Ovary (tissue), 9 donors: ENCODE measurements around the gene KRTAP4-11. TPM values are rescaled to one million over a fixed set of nuclear protein-coding genes. Genes with fewer than 3 reads are reported as not detected.
"Not testable (repeated sequence)": the region's sequence is repeated elsewhere in the genome, so short reads cannot be mapped to it uniquely, and the experiment has no call there.

ENCODE experiments used
- DNase-seq, 5 donors: peaks; one replicate each; pipeline ENCODE4 v3.0.0-alpha.2; 2019 to 2020
- H3K27ac ChIP-seq, 2 donors: fragments of 200-600 bp; one replicate each; pipeline versions ENCODE4 v1.5.1 to v1.8.0; 2019 to 2022
- H3K27me3 ChIP-seq: fragments of 200-600 bp; one replicate; pipeline ENCODE4 v1.8.0; 2022
- H3K36me3 ChIP-seq: fragments of 200-600 bp; sonication (generic); one replicate; pipeline ENCODE4 v1.5.1; 2019
- H3K4me1 ChIP-seq: one replicate; pipeline ENCODE4 v1.8.1; 2013; ENCODE audit warnings: mild to moderate bottlenecking, moderate library complexity; ENCODE audit not compliant: insufficient read depth
- H3K4me3 ChIP-seq: fragments of 200-600 bp; sonication (generic); one replicate; pipeline ENCODE4 v1.5.1; 2017
- H3K9me3 ChIP-seq, 2 donors: fragments of 200-600 bp in 1 of 2; sonication (generic) in 1 of 2; one replicate each; pipeline versions ENCODE4 v1.5.1 to v1.8.1; 2013 to 2019; ENCODE audit warnings: mild to moderate bottlenecking in 1 of 2, moderate library complexity in 1 of 2
- EP300 ChIP-seq: sonication (generic); formaldehyde crosslinking; IDR thresholded peaks from one replicate; pipeline ENCODE4 v1.6.1; 2017; ENCODE audit warnings: antibody characterized with exemption
- POLR2A ChIP-seq: fragments of 450-650 bp; IDR thresholded peaks from one replicate; pipeline ENCODE4 v1.6.1; 2017; ENCODE audit warnings: antibody characterized with exemption, mild to moderate bottlenecking, moderate library complexity
- WGBS, 3 donors: extraction: QIAGEN DNeasy Blood & Tissue Kit in 1 of 3; methylation state at CpG; one replicate each; pipeline versions ENCODE4 v1.1.5 to v1.1.7; 2013 to 2017; 5-methylcytosine and 5-hydroxymethylcytosine counted together
- intact Hi-C, 4 donors: fragments of 100-400 bp; cut with DNase I; formaldehyde crosslinking; loops; one replicate each; pipeline versions ENCODE4 v1.11.0 to v1.15.1; 2022 to 2023
- polyA plus RNA-seq, 2 donors: library from polyadenylated mRNA; stranded (reverse); fragments of 200-250 nt in 1 of 2; fragments of 350-450 nt in 1 of 2; fragmentation: Illumina TruSeq in 1 of 2; extraction: RNeasy Lipid Tissue Mini Kit (QIAGEN cat#74804) in 1 of 2; gene quantifications; one replicate each; pipeline ENCODE4 v1.2.3, GENCODE V29; 2013 to 2014
- total RNA-seq, 7 donors: library from RNA; depleted of rRNA in 2 of 7; stranded (reverse); fragments of >200 nt in 2 of 7; fragmentation: NEBNext Ultra II Directional in 3 of 7; extraction: Animal tissue kit (Norgen Biotek cat#: 25700) in 3 of 7; gene quantifications; one replicate each; pipeline versions ENCODE4 v1.1.0 to v1.2.4, GENCODE V29; 2016 to 2023
- TF ChIP-seq, protein P1 (sequence below), 3 donors: fragments of 450-650 bp in 2 of 3; fragments of 200-600 bp in 1 of 3; IDR thresholded peaks; one replicate each; pipeline versions ENCODE4 v1.5.1 to v1.8.0; 2016 to 2022; ENCODE audit warnings: antibody characterized with exemption in 3 of 3, mild to moderate bottlenecking in 1 of 3
- donor health status: DM: no; HTN: no; CAD: no; lungs with moderate emphysema.
- donor health status: DM: no; HTN: no; CAD: no.
- donor health status: Bipolar disorder and iron deficiency.
- donor health status: DM: yes; HTN: yes; CAD: no.
- donor health status: DM: no; HTN: no; CAD: no.
- donor health status: DM: yes; HTN: yes; CAD: no.

KRTAP4-11 gene
- total and polyA plus RNA-seq, 9 donors = not detected

DNA sequence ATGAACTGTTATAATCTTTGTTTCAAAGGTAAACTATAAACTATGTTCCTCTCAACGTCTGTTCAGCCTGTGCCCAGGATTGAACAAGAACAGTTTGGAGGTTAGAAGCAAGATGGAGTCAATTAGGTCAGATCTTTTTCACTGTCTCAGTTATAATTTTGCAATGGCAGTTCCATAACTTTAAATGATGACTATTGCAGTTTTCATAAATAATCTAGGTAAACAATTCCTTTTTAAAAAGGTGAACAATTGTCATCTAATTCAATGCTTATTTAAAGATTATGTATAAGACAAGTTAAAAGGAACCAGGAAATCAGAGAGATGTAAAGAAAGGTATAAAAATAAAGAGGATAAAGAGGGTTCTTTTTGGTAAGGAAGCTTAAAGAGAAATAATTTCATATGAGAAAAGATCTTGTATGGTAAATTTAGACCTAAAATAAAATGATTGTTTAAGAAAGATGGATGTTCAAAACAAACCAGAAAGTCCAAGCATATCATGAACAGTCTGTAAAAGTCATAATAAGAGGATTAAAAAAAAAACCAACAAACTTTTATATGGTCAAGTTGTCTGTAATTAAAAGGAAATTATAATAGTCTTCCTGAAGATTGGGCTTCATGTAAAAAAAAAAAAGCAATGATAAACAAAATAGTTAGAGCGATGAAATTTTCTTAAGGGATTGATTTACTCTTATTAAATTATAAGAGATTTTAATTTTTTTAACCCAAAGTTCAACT lies 6.9 kb downstream of the KRTAP4-11 start:
- intact Hi-C loops = no loop called here
- Histone ChIP-seq H3K36me3 (no peaks in the 10 kb centered on the region), H3K9me3 (no peaks in the 10 kb centered on the region), H3K27me3 (no peaks in the 10 kb centered on the region), H3K4me1 (no peaks in the 10 kb centered on the region), H3K4me3 (no peak overlapping the region), H3K27ac (no peak overlapping the region)
- TF ChIP-seq, protein P1, sequence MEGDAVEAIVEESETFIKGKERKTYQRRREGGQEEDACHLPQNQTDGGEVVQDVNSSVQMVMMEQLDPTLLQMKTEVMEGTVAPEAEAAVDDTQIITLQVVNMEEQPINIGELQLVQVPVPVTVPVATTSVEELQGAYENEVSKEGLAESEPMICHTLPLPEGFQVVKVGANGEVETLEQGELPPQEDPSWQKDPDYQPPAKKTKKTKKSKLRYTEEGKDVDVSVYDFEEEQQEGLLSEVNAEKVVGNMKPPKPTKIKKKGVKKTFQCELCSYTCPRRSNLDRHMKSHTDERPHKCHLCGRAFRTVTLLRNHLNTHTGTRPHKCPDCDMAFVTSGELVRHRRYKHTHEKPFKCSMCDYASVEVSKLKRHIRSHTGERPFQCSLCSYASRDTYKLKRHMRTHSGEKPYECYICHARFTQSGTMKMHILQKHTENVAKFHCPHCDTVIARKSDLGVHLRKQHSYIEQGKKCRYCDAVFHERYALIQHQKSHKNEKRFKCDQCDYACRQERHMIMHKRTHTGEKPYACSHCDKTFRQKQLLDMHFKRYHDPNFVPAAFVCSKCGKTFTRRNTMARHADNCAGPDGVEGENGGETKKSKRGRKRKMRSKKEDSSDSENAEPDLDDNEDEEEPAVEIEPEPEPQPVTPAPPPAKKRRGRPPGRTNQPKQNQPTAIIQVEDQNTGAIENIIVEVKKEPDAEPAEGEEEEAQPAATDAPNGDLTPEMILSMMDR (IDR thresholded peaks at IDR 0.05) = no peak
- TF ChIP-seq POLR2A = no peak
- no peak for TF ChIP-seq EP300
- WGBS, 3 donors = 66 to 76% (median 66%) methylated on average over 2 of the region's 2 CpGs
- DNase-seq = no peak

DNA sequence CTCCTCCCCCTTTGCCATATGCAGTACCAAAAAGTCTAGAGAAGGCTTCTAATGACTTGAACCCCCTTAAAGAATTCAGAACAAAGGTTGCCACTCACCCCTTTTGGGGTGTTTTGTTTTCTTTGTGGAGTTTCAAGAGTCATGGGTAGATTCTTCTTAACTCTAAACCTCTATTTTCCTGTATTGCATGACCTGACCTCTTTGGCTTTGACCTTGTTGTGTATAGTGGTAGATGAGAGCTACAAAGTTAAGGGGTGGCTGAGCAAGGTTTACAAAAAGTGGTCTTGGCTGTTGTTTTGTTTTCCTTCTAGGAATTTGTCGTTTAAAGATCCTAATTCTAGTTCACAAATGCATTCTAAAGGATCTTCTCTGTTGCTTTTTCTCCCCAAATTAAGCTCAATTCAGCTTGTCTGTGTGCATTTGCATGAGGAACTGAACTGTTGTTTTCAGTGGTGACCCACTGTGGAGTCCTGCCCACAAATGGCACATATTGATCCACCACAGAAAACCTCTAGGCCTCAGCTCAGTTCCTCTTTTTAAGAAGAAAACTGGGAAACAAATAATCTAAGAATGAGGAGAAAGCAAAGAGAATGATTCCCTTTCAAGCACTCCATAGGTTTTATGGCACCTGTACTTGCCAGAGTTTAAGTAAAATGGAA lies 9.3 kb downstream of the KRTAP4-11 start:
- intact Hi-C loops = not testable (repeated sequence)

DNA sequence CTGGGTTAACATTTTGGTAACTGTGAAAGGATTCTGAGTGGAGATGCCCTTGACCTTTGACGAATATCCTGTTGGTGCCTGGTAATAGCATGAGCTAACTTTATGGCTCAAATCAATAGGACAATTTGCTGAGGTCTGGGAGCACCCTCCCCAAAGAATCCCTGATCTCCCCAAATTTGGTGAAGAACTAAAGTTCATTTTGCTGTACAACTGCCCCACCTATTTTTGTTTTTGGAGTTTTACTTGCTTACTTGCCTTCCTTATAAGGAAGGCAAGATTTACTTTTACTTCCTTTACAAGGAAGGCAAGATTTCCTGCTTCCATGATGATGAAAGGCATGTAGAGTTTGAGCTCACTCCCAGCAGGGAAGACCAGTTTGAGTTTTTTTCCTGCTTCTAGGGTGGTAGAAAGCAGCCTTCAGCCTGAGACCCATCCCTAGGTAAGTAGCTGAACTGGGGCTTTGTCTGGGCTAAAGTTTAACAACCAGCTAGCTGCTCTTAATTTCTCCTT lies 10.2 kb downstream of the KRTAP4-11 start:
- 36 to 58% (median 42%) methylated on average over 1 of the region's 1 CpG for WGBS, 3 donors
- Histone ChIP-seq H3K9me3 (no peaks in the 10 kb centered on the region), H3K4me3 (no peak overlapping the region), H3K36me3 (no peaks in the 10 kb centered on the region), H3K27me3 (no peaks in the 10 kb centered on the region), H3K4me1 (no peaks in the 10 kb centered on the region), H3K27ac (no peak overlapping the region)
- DNase-seq = no peak
- intact Hi-C loops = no loop called here
- TF ChIP-seq EP300 = no peak
- TF ChIP-seq, protein P1 (IDR thresholded peaks at IDR 0.05) = no peak
- no peak for TF ChIP-seq POLR2A

More for the DNA sequence above, 9.3 kb downstream of the KRTAP4-11 start:
- 0 to 3% (median 0%) methylated on average over 1 of the region's 1 CpG for WGBS, 3 donors
- not testable (repeated sequence) for H3K4me3 ChIP-seq, H3K27me3 ChIP-seq, H3K27ac ChIP-seq, DNase-seq, H3K4me1 ChIP-seq, H3K9me3 ChIP-seq, H3K36me3 ChIP-seq

DNA sequence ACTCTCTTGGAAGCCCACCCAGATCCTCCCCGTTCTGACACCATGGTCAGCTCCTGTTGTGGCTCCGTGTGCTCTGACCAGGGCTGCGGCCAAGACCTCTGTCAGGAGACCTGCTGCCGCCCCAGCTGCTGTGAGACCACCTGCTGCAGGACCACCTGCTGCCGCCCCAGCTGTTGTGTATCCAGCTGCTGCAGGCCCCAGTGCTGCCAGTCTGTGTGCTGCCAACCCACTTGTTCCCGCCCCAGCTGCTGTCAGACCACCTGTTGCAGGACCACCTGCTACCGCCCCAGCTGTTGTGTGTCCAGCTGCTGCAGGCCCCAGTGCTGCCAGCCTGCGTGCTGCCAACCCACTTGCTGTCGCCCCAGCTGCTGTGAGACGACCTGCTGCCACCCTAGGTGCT lies 12.8 kb downstream of the KRTAP4-11 start, which contains the start of gene KRTAP4-9:
TSS of gene KRTAP4-9 (plus strand) at position 43 of the 400 bp plus-strand sequence. CDS start at position 43, 0 bp downstream.
- DNase-seq, H3K9me3 ChIP-seq, H3K4me3 ChIP-seq, H3K36me3 ChIP-seq, H3K4me1 ChIP-seq, H3K27me3 ChIP-seq, intact Hi-C loops, H3K27ac ChIP-seq: not testable (repeated sequence)
- 53 to 66% (median 59%) methylated on average over 4 to 10 of the region's 10 CpGs for WGBS, 3 donors

DNA sequence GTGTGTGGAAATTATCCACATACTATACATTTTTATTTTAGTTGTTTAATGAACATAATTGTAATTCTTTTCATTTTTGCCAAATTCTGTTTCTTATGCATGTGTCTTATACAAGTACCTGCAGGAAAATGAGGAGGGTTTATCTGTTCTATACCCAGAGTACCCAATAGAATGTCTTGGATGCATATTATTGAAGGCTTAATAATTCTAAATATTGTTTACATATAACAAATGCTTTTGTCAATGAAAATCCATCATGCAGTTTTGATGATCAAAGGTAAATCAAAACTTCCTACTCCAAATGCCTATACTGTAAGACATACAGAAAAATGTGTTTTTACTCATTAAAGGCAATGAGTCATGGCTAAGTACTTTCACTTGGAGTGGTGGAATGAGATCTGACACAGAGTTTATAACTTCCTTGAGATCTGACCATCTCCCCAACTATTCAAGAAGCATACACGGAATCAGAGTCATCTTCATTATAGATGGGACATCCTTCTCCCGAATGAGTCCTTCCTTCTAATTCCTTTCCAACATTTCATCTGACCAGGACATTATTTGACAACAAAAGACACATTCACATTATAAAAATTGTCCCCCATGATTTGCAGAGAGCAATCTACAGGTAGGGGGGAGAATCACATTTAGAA lies 13.7 kb downstream of the KRTAP4-11 start:
- H3K9me3 ChIP-seq, H3K27me3 ChIP-seq, H3K36me3 ChIP-seq, H3K27ac ChIP-seq, H3K4me3 ChIP-seq, DNase-seq, H3K4me1 ChIP-seq: not testable (repeated sequence)
- intact Hi-C loops = loop anchor here in 1 of 4 donors (5.0 kb wide), 1 partner anchor 63 kb away; the partner anchor contains the start of gene KRTAP4-3
- 76 to 88% (median 82%) methylated on average over 2 of the region's 2 CpGs for WGBS, 3 donors
